AG04450 (cell line): ENCODE data around the gene GSE1. TPM values are rescaled to one million over a fixed set of nuclear protein-coding genes. Genes with fewer than 3 reads are reported as not detected.

Experiments used
- CTCF ChIA-PET: fragments of 300-600, 350-600 bp; formaldehyde crosslinking; extraction: SDS; loops from one replicate; lab custom pipeline; 2022; ENCODE audit warnings: antibody characterized with exemption, inconsistent platforms; lab: Charles Lee
- POLR2A ChIA-PET: fragments of 350-600 bp; formaldehyde crosslinking; extraction: SDS; loops from one replicate; lab custom pipeline; 2021; ENCODE audit warnings: antibody characterized with exemption, inconsistent platforms; lab: Yijun Ruan, JAX
- DNase-seq: peaks from one replicate; pipeline ENCODE4 v3.0.0-alpha.2; 2011; ENCODE audit warnings: low read depth, low spot score
- H3K27ac ChIP-seq: one replicate; pipeline ENCODE4 v1.5.1; 2012; ENCODE audit warnings: low read depth, low read length, control low read depth
- H3K27me3 ChIP-seq: one replicate; pipeline ENCODE4 v1.6.0; 2012; ENCODE audit warnings: low read length; ENCODE audit not compliant: control insufficient read depth, insufficient read depth
- H3K4me3 ChIP-seq: 2 replicates; pipeline ENCODE4 v1.5.1; 2011; ENCODE audit warnings: mild to moderate bottlenecking, low read depth, low read length, control low read depth
- H3K9me3 ChIP-seq: 2 replicates; pipeline ENCODE4 v1.5.1; 2012; ENCODE audit warnings: low read length; ENCODE audit not compliant: control insufficient read depth, insufficient read depth
- polyA plus RNA-seq: library from polyadenylated mRNA; depleted of rRNA; stranded (reverse); fragments of >200 nt; gene quantifications from 2 replicates; pipeline ENCODE4 v1.2.3, GENCODE V29; 2011
- TF ChIP-seq, protein P1 (sequence below): IDR thresholded peaks from 2 replicates; pipeline ENCODE4 v1.5.1; 2011; ENCODE audit warnings: low read depth, low read length, control low read depth, inconsistent platforms

The GSE1 gene
- polyA plus RNA-seq, 1 experiment, result 18.2 TPM

DNA sequence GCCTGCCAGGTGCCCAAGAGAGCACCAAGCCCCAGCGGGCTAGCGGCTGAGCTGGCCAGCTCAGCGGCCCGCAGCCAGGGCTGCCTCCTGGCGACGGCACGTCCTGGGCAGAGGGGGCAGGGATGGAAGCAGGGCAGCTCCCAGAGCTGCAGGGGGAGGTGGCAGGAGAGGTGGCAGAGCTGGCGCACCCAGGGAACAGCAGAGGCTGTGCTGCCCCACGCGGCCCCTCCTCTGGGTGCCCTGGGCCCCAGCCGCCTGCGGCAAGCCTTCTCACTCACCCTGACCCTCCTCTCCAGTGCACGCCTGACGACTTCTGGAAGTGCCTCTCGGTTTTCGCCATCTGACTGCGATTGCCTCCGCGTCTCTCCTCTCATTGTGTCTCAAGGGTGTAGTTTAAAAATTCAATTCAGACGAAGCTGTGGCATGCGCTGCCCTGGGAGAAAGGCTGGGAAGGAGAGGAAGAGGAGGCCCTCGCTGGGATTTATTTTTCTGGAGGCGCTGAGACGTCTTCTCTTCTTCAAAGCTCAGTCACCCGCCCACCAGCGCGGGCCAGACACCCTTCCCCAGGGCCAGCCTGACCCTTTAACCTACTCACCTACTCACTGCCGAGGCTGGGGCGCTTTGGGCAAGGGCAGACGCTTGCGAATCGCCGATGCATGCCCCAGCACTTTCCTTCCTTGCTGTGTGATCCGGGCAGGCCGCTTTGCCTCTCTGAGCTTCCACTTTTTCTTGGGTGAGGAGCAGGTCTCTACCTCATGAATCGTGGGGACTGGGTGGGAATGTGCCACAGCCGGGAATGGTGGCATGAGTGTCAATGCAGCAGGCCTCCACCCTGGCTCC lies 24.9 kb downstream of the GSE1 start:
- CTCF ChIA-PET, result interaction anchor here (2.5 kb wide), 1 partner anchor 22 kb away, joined by 12 read pairs; no protein-coding TSS in a partner anchor
- DNase-seq, result no peak
- no peak overlapping the region for H3K4me3 ChIP-seq
- H3K27ac ChIP-seq, result no peak overlapping the region
- H3K27me3 ChIP-seq, result no peaks in the 10 kb centered on the region
- POLR2A ChIA-PET, result no interaction called here
- no peaks in the 10 kb centered on the region; the same call in 1 of the 2 replicates for H3K9me3 ChIP-seq
- TF ChIP-seq, protein P1, sequence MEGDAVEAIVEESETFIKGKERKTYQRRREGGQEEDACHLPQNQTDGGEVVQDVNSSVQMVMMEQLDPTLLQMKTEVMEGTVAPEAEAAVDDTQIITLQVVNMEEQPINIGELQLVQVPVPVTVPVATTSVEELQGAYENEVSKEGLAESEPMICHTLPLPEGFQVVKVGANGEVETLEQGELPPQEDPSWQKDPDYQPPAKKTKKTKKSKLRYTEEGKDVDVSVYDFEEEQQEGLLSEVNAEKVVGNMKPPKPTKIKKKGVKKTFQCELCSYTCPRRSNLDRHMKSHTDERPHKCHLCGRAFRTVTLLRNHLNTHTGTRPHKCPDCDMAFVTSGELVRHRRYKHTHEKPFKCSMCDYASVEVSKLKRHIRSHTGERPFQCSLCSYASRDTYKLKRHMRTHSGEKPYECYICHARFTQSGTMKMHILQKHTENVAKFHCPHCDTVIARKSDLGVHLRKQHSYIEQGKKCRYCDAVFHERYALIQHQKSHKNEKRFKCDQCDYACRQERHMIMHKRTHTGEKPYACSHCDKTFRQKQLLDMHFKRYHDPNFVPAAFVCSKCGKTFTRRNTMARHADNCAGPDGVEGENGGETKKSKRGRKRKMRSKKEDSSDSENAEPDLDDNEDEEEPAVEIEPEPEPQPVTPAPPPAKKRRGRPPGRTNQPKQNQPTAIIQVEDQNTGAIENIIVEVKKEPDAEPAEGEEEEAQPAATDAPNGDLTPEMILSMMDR, result no peak

- H3K9me3 ChIP-seq, result no peaks in the 10 kb centered on the region; the same call in 1 of the 2 replicates
- POLR2A ChIA-PET, result no interaction called here
- no peaks in the 10 kb centered on the region for H3K27me3 ChIP-seq
- no peak overlapping the region for H3K27ac ChIP-seq
- TF ChIP-seq, protein P1, result no peak
- CTCF ChIA-PET, result no interaction called here
- DNase-seq, result no peak
- H3K4me3 ChIP-seq, result no peak overlapping the region
These were observed 25.7 kb downstream of the GSE1 start for GRCh38 chr16:85638695-85639409.

DNA sequence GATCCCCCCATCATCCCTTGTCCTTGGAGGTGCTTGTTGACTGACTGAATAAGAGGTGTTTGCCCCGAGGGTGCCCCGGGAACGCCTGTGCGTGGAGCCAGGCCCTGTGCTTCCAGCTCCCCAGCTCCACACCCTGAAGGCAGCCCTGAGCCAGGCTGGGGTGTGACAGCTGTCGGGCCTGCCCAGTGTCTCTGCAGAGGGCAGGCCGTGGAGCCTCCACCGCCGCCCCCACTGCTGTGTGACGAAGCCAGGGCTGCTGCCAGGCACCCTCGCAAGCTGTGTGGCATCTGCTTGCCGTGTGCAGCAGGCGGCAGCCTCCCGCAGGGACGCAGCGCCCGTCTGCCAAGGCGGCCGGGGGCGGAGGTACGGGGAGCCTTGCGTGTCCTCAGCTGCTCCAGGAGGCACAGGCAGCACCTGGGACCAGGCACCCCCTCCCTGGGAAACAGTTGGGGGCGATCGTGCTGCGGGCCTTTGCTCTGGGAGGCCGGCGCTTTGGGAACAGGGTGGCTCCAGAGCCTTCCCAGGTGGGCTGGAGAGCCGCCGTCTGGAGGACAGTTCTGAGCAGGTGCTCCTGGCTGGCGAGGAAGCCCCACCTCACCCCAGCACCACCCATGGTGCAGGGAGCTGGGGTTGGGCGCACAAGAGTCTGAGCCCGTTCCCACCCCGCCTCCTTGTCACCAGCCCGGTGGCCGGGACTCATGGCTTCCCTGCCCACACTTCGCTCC lies 26.6 kb downstream of the GSE1 start:
- Histone ChIP-seq H3K27me3 (no peaks in the 10 kb centered on the region), H3K9me3 (no peaks in the 10 kb centered on the region; the same call in 1 of the 2 replicates), H3K27ac (no peak overlapping the region), H3K4me3 (no peak overlapping the region)
- POLR2A ChIA-PET, result no interaction called here
- TF ChIP-seq, protein P1, result no peak
- DNase-seq, result no peak
- CTCF ChIA-PET, result no interaction called here

GRCh38 chr16:85640254-85640558 lies 27.1 kb downstream of the GSE1 start:
- no peak for DNase-seq
- ChIA-PET POLR2A (no interaction called here), CTCF (no interaction called here)
- no peaks in the 10 kb centered on the region; the same call in 1 of the 2 replicates for H3K9me3 ChIP-seq
- H3K4me3 ChIP-seq, result no peak overlapping the region
- H3K27ac ChIP-seq, result no peak overlapping the region
- TF ChIP-seq, protein P1, result no peak
- no peaks in the 10 kb centered on the region for H3K27me3 ChIP-seq
